ENCODE results near the gene VGLL3.

The VGLL3 gene

GRCh38 chr3:86948822-86949221 lies 42.1 kb downstream of the VGLL3 start:
- DNase-seq: no peak

GRCh38 chr3:86942206-86942605 lies 48.7 kb downstream of the VGLL3 start:
- DNase-seq: no peak

GRCh38 chr3:86938416-86939105 lies 52.4 kb downstream of the VGLL3 start:
- no peak for DNase-seq

- DNase-seq: no peak
These were observed 53.6 kb downstream of the VGLL3 start for GRCh38 chr3:86937306-86937791.

- DNase-seq: no peak
These were observed 56.1 kb downstream of the VGLL3 start for GRCh38 chr3:86934851-86935250.

- DNase-seq: no peak
These were observed 60.1 kb downstream of the VGLL3 start for GRCh38 chr3:86930831-86931230.

- no peak for DNase-seq
These were observed 60.8 kb downstream of the VGLL3 start for GRCh38 chr3:86930181-86930580.

GRCh38 chr3:86929046-86929445 lies 61.9 kb downstream of the VGLL3 start:
- DNase-seq: no peak

GRCh38 chr3:86923071-86923491 lies 67.9 kb downstream of the VGLL3 start:
- DNase-seq: no peak

GRCh38 chr3:86921971-86922680 lies 68.8 kb downstream of the VGLL3 start:
- no peak for DNase-seq

- DNase-seq: no peak
These were observed 76.3 kb downstream of the VGLL3 start for GRCh38 chr3:86914670-86915069.

GRCh38 chr3:86913160-86913559 lies 77.8 kb downstream of the VGLL3 start:
- no peak for DNase-seq

- no peak for DNase-seq
These were observed 95.7 kb downstream of the VGLL3 start for GRCh38 chr3:86895202-86895601.

- no peak for DNase-seq
These were observed 100.1 kb downstream of the VGLL3 start for GRCh38 chr3:86890741-86891396.

All from NCI-H1092 treated with DMSO at 0.1 percent for 48 hours (cell line).